GM19455 (cell line): ENCODE results near the gene SYNGAP1.
"Not testable (repeated sequence)": the region's sequence is repeated elsewhere in the genome, so short reads cannot be mapped to it uniquely, and the experiment has no call there.

ENCODE experiments used
- ATAC-seq: cut with Tn5 transposase; IDR thresholded peaks from one replicate; pipeline ENCODE4 v1.9.1; 2021; ENCODE audit not compliant: unreplicated experiment

The SYNGAP1 gene

DNA sequence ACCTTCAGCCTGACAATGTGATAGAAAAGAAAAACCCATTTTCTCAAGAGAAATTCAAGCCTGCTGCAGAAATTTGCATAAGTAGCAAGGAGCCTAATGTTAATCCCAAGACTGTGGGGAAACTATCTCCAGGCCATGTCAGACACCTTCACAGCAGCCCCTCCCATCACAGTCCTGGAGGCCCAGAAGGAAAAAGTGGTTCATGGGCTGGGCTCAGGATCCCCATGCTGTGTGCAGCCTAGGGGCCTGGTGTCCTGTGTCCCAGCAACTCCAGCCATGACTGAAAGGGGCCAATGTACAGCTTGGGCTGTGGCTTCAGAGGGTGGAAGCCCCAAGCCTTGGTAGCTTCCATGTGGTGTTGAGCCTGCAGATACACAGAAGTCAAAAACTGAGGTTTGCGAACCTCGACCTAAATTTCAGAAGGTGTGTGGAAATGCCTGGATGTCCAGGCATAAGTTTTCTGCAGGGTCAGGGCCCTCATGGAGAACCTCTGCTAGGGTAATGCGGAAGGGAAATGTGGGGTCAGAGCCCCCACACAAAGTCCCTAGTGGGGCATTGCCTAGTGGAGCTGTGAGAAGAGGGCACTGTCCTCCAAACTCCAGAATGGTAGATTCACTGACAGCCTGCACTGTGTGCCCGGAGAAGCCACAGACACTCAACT, 46.3 kb downstream of the SYNGAP1 start:
- ATAC-seq, result no peak

DNA sequence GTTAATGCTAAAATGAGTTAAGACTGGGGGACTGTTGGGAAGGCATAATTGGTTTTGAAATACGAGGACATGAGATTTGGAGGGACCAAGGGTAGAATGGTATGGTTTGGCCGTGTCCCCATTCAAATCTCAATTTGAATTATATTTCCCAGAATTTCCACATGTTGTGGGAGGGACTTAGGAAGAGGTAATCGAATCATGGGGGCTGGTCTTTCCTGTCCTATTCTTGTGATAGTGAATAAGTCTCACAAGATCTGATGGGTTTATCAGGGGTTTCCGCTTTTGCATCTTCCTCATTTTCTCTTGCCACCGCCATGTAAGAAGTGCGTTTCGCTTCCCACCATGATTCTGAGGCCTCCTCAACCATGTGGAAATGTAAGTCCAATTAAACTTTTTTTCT, 47.2 kb downstream of the SYNGAP1 start:
- no peak for ATAC-seq

DNA sequence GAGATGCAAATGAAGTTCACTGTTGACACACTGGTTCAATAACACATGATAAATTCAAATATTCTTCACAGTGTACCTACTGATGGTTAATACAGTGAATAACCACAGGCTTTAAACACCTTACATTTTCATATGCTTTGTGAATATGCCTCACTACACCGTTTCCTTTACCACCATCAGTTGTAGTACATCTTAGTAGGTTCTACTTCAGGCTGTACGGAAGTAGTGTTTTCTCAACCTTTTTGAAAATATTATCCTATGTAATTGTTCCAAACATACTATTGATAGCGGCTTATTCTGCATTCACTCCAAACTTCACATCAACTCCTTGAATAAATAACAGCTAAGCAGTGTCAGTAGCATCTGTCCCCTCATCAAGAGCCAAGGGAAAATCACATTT, 49.8 kb downstream of the SYNGAP1 start:
- no peak for ATAC-seq

DNA sequence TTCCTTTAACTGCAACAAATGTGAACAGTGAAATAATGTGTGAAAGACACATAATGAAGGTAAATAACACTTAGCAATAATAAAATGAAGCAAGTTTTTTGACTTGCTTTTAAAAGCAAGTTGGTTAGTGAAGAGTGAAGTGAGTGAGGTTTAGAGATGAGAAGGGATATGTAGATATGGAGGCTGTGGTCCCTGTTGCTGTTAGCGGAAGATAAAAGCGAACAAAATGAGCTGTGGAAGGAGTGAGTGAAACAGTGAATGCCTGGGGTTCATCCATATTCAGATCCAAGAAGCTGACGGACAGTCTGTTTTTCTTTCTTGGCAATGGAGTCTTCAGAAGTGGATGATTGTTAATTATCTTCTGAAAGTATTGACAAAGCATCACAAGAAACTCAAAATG, 58.0 kb downstream of the SYNGAP1 start:
- ATAC-seq, result no peak

DNA sequence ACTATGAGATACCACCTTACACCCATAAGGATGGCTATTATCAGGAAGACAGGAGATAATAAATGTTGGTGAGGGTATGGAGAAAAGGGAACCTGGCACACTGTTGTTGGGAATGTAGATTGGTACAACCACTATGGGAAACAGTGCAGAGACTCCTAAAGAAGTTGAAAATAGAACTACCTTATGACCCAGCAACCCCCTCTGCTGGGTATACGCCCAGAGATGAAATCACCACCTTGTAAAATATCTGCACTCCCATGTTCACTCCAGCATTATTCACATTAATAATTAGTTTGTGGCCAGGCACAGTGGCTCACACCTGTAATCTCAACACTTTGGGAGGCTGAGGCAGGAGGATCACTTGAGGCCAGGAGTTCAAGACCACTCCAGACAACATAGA, 61.3 kb downstream of the SYNGAP1 start:
- ATAC-seq, result no peak

DNA sequence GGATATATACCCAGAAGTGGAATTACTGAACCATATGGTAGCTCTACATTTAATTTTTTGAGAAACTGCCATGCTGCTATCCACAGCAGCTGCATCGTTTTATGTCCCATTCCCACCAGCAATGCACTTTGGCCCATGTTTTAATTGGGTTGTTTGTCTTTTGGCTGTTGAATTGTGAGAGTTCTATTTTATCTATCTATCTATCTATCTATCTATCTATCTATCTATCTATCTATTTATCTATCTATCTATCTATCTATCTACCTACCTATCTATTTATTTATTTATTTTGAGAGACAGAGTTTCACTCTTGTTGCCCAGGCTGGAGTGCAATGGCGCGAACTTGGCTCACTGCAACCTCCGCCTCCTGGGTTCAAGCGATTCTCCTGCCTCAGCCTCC, 62.8 kb downstream of the SYNGAP1 start:
- ATAC-seq, result not testable (repeated sequence)

DNA sequence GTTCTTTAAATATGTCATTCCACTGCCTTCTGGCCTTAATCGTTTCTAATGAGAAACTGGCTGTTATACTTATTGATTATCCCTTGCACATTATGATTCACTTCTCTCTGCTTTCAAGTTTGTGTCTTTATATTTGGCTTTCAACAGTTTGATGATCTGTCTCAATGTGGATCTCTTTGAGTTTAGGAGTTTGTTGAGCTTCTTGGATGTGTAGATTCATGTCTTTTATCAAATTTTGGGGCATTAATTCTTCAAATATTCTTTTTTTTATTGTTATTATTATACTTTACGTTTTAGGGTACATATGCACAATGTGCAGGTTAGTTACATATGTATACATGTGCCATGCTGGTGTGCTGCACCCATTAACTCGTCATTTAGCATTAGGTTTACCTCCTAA, 63.8 kb downstream of the SYNGAP1 start:
- ATAC-seq, result no peak

DNA sequence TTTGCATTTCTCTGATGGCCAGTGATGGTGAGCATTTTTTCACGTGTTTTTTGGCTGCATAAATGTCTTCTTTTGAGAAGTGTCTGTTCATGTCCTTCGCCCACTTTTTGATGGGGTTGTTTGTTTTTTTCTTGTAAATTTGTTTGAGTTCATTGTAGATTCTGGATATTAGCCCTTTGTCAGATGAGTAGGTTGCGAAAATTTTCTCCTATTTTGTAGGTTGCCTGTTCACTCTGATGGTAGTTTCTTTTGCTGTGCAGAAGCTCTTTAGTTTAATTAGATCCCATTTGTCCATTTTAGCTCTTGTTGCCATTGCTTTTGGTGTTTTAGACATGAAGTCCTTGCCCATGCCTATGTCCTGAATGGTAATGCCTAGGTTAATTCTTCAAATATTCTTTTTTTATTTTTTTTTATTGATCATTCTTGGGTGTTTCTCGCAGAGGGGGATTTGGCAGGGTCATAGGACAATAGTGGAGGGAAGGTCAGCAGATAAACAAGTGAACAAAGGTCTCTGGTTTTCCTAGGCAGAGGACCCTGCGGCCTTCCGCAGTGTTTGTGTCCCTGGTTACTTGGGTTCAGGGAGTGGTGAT, 64.9 kb downstream of the SYNGAP1 start:
- ATAC-seq, result not testable (repeated sequence)

DNA sequence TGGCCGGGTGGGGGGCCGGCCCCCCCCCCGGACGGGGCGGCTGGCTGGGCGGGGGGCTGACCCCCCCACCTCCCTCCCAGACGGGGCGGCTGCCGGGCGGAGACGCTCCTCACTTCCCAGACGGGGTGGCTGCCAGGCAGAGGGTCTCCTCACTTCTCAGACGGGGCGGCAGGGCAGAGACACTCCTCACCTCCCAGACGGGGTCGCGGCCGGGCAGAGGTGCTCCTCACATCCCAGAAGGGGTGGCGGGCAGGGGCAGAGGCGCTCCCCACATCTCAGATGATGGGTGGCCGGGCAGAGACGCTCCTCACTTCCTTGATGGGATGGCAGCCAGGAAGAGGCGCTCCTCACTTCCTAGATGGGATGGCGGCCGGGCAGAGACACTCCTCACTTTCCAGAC, 65.8 kb downstream of the SYNGAP1 start:
- ATAC-seq, result not testable (repeated sequence)

DNA sequence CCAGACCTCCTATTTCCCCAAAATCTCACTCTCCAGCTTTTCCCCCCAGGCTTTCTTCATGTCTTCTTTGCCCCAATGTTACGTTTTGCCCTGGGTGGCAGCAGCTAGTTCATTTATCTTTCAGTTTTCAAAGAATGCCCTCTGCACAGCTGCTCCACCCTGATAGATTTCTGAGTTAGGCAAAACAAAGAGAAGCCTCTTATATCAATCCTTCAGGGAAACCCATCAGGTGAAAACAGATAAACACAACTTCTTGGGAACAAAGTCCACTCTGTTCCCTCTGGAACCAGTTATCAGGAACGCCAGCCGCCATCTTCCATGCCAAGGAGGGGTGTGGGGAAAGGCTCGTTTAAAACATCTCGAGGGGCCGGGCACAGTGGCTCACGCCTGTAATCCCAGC, 68.5 kb downstream of the SYNGAP1 start:
- no peak for ATAC-seq

DNA sequence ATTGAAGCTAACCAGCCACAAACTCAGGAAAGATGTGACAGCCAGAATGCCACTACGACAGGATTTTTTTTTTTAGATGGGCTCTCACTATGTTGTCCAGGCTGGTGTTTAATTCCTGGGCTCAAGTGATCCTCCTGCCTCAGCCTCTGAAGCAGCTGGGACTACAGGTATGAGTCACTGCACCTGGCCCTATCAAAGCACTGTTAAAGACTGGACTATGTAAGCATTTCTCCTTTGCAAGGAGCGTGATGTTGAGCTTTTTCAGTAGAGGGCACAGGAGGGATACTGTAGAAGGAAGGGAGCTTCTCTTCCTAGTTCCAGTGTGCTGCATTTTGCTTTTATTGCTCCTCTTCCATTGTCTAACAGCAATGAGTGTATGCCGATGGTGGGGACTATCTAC, 70.3 kb downstream of the SYNGAP1 start:
- no peak for ATAC-seq

DNA sequence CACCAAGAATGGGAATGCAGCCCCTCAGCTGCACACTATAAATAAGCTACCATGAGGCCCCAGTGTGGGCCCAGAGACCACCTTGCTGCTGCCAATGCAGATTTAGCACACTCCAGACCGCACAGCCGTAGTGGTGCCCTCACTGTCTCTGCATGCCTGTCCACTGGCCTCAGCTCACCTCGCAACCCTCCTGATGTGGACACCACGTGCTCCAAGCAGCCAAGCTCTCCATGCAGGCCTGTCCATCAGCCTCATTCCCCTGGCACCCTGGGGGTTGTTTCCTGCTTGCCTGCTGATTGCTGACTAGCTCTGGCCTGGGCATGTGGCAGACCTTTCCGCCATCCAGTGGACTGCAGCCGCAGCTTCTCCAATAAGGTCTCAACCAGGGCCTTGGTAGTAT, 70.8 kb downstream of the SYNGAP1 start:
- no peak for ATAC-seq

DNA sequence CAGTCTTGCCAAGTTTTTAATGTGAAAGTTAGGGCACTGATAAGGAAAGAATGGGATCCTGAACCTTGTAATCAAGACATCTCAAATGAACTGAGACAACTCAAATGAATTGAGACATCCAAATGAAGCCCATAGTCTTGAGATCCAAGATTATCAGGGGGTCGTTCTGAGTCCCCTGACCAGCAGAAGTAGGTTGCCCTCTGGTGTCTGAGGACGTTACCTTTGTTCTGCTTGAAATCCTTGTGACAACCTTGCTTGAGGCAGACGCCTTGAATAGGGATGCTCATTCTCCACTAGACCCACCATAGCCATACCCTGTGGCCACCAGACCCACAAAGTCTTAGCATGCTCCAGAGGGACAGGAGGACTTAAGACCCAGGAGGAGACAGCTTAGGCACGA, 72.2 kb downstream of the SYNGAP1 start:
- no peak for ATAC-seq

DNA sequence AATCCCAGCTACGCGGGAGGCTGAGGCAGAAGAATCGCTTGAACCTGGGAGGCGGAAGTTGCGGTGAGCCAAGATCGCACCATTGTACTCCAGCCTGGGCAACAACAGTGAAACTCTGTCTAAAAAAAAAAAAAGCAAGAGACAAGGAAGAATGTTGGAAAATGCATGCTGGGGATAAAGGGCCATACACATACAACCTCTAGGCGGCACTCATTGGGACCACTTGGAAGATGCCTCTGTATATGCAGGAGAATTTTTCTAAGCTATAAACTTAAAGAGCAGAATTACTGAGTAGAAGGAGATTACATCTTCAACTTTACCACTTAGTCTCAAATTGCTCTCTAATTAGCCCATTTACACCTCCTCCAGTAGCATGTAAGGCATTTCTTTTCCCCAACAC, 77.3 kb downstream of the SYNGAP1 start:
- ATAC-seq, result no peak

DNA sequence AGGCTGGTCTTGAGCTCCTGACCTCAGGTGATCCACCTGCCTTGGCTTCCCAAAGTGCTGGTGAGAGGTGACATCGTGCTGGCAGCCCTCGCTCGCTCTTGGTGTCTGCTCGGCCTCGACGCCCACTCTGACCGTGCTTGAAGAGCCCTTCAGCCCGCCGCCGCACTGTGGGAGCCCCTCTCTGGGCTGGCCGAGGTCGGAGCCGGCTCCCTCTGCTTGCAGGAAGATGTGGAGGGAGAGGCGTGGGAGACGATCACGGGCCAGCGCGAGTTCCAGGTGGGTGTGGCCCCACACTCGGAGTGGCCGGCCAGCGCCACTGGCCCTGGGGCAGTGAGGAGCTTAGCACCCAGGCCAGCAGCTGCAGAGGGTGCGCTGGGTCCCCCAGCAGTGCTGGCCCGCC, 82.6 kb downstream of the SYNGAP1 start:
- ATAC-seq, result no peak

DNA sequence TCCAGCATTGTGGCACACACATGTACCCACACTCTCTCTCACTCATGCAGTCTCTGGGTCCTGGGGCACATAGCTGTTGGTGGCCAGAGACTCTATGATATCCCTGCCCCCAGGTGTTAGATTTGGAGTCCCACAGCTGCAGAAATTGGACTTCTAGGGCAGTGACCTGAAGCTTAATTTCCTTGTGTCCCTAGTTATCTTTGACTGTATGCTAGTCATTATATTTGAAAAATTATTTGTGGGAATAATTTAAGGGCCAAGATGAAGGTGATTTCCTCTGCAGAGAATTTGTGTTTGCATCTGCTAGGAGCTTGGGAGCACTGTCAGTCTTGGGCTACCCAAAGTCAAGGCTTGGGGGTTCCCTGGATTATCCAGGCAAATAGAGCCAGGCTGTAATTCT, 84.6 kb downstream of the SYNGAP1 start:
- no peak for ATAC-seq
